MM.1S (cell line): ENCODE results near the gene TAF4B.

Source experiments
- DNase-seq: peaks from one replicate; pipeline ENCODE4 v3.0.0-alpha.2; 2015
- H2AFZ ChIP-seq: fragments of 300-600 bp; sonication (generic); 2 replicates; pipeline ENCODE4 v1.6.0; 2016; ENCODE audit warnings: antibody characterized with exemption, low read length
- H3F3A ChIP-seq: fragments of 300-600 bp; sonication (generic); 2 replicates; pipeline ENCODE4 v1.6.1; 2016; ENCODE audit warnings: mild to moderate bottlenecking, antibody characterized with exemption, low read length, moderate library complexity, mixed read lengths; ENCODE audit not compliant: insufficient read depth
- H3K27ac ChIP-seq: fragments of 300-600 bp; sonication (generic); 2 replicates; pipeline ENCODE4 v1.5.1; 2016; ENCODE audit warnings: mild to moderate bottlenecking, low read length
- H3K27me3 ChIP-seq: fragments of 300-600 bp; sonication (generic); replicated peaks from 2 replicates; pipeline ENCODE4 v1.6.0; 2016; ENCODE audit warnings: low read length; ENCODE audit not compliant: insufficient read depth
- H3K36me3 ChIP-seq: fragments of 300-600 bp; sonication (generic); replicated peaks from 2 replicates; pipeline ENCODE4 v1.6.1; 2016; ENCODE audit warnings: mild to moderate bottlenecking, low read length, mixed read lengths; ENCODE audit not compliant: insufficient read depth
- H3K4me1 ChIP-seq: fragments of 300-600 bp; sonication (generic); 2 replicates; pipeline ENCODE4 v1.6.1; 2016; ENCODE audit warnings: low read length, mixed read lengths
- H3K4me2 ChIP-seq: fragments of 300-600 bp; sonication (generic); 2 replicates; pipeline ENCODE4 v1.6.0; 2016; ENCODE audit warnings: low read depth, low read length
- H3K4me3 ChIP-seq: fragments of 300-600 bp; sonication (generic); 2 replicates; pipeline ENCODE4 v1.5.1; 2016; ENCODE audit warnings: low read length, mixed read lengths
- H3K79me2 ChIP-seq: fragments of 300-600 bp; sonication (generic); 2 replicates; pipeline ENCODE4 v1.6.1; 2016; ENCODE audit warnings: mixed run types, low read length, mixed read lengths
- H3K9ac ChIP-seq: fragments of 300-600 bp; sonication (generic); 2 replicates; pipeline ENCODE4 v1.6.1; 2016; ENCODE audit warnings: low read length, mixed read lengths
- H3K9me2 ChIP-seq: fragments of 300-600 bp; sonication (generic); replicated peaks from 2 replicates; pipeline ENCODE4 v1.6.1; 2016; ENCODE audit warnings: mild to moderate bottlenecking, low read length, mixed read lengths; ENCODE audit not compliant: insufficient read depth
- H3K9me3 ChIP-seq: fragments of 300-600 bp; sonication (generic); replicated peaks from 2 replicates; pipeline ENCODE4 v1.6.1; 2016; ENCODE audit warnings: mild to moderate bottlenecking, low read length, mixed read lengths; ENCODE audit not compliant: insufficient read depth
- H4K20me1 ChIP-seq: fragments of 300-600 bp; sonication (generic); 2 replicates; pipeline ENCODE4 v1.6.1; 2016; ENCODE audit warnings: mild to moderate bottlenecking, low read length, moderate library complexity, mixed read lengths; ENCODE audit not compliant: insufficient read depth
- EZH2 ChIP-seq: fragments of 300-600 bp; sonication (generic); optimal IDR thresholded peaks from 2 replicates; pipeline ENCODE3; 2017; ENCODE audit warnings: low read depth, mild to moderate bottlenecking, antibody characterized with exemption, low read length, mixed read lengths
- EZH2phosphoT487 ChIP-seq: fragments of 300-600 bp; sonication (generic); IDR thresholded peaks from 2 replicates; pipeline ENCODE4 v1.6.1; 2018; ENCODE audit warnings: antibody characterized with exemption, low read length
- TF ChIP-seq, protein P1 (sequence below): fragments of 300-600 bp; sonication (generic); IDR thresholded peaks from 2 replicates; pipeline ENCODE4 v1.5.1; 2016; ENCODE audit warnings: antibody characterized with exemption, low read length, mixed read lengths

Gene TAF4B

DNA sequence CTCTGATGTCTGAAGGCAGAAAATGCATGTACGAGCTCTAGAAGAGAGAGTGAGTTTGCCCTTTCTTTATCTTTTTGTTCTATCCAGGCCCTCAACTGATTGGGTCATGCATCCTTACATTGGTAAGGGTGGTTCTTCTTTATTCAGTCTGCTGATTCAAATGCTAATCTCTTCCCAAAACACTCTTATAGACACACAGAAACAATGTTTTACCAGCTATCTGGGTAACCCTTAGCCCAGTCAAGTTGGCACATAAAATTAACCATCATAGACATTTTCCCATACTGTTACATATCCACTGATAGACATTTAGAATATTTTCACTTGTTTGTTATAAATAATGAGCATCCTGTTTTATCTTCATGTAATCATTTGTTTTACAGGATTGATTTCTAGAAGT is 141.2 kb downstream of the TAF4B start:
- Histone ChIP-seq H3K36me3 (no peaks in the 10 kb centered on the region; the same call in 1 of the 2 replicates), H3K9me3 (no peaks in the 10 kb centered on the region), H3F3A (no peaks in the 10 kb centered on the region), H2AFZ (no peak overlapping the region), H3K4me2 (no peak overlapping the region), H3K9me2 (no peaks in the 10 kb centered on the region), H3K4me1 (no peaks in the 10 kb centered on the region), H3K79me2 (no peaks in the 10 kb centered on the region), H3K4me3 (no peak overlapping the region), H4K20me1 (no peaks in the 10 kb centered on the region), H3K27me3 (no peaks in the 10 kb centered on the region), H3K27ac (no peak overlapping the region), H3K9ac (no peak overlapping the region)
- TF ChIP-seq, protein P1, sequence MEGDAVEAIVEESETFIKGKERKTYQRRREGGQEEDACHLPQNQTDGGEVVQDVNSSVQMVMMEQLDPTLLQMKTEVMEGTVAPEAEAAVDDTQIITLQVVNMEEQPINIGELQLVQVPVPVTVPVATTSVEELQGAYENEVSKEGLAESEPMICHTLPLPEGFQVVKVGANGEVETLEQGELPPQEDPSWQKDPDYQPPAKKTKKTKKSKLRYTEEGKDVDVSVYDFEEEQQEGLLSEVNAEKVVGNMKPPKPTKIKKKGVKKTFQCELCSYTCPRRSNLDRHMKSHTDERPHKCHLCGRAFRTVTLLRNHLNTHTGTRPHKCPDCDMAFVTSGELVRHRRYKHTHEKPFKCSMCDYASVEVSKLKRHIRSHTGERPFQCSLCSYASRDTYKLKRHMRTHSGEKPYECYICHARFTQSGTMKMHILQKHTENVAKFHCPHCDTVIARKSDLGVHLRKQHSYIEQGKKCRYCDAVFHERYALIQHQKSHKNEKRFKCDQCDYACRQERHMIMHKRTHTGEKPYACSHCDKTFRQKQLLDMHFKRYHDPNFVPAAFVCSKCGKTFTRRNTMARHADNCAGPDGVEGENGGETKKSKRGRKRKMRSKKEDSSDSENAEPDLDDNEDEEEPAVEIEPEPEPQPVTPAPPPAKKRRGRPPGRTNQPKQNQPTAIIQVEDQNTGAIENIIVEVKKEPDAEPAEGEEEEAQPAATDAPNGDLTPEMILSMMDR = no peak
- TF ChIP-seq EZH2phosphoT487 = no peak
- TF ChIP-seq EZH2 = no peak
- DNase-seq = no peak

DNA sequence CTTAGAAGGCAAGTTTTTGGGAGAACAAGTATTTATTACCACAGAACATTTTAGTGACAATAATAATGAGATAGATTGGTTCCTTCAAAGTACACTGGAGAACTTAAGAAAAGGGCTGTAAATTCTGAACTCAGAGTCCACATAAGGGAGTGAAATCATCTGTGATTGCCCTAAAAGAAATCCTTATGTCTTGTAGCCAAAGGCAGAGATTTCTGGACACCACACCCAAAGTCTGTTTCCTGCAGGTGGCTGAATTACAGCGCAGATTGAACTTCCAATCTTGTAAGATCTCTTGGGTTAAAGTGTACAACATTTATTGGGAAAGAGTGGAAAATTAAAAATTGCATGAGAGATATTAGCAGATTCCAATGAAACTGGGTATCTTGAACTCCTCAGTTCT is 143.8 kb downstream of the TAF4B start:
- Histone ChIP-seq H3K9me2 (no peaks in the 10 kb centered on the region), H3K4me1 (no peaks in the 10 kb centered on the region), H2AFZ (no peak overlapping the region), H3K9ac (no peak overlapping the region), H3K9me3 (no peaks in the 10 kb centered on the region), H4K20me1 (no peaks in the 10 kb centered on the region), H3K27me3 (no peaks in the 10 kb centered on the region), H3K79me2 (no peaks in the 10 kb centered on the region), H3K4me2 (no peak overlapping the region), H3K4me3 (no peak overlapping the region), H3K27ac (no peak overlapping the region), H3F3A (no peaks in the 10 kb centered on the region), H3K36me3 (no peaks in the 10 kb centered on the region; the same call in 1 of the 2 replicates)
- DNase-seq = no peak
- TF ChIP-seq EZH2phosphoT487 (no peak), EZH2 (no peak)
- TF ChIP-seq, protein P1 = no peak

DNA sequence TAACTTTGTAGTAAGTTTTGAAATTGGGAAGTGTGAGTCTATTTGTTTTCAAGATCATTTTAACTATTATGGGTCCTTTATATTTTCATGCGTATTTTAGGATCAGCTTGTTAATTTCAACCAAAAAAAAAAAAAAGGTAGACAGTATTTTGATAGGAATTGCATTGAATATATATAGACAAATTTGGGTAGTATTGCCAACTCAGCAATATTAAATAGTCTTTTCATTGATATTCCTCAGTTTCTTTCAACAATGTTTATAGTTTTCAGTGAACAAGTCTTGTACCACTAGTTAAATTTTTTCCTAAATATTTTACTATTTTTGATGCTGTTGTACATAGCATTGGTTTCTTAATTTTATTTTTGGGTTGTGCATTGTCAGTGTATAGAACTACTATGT is 149.9 kb downstream of the TAF4B start:
- no peak overlapping the region for H2AFZ ChIP-seq
- no peaks in the 10 kb centered on the region for H3K36me3 ChIP-seq
- H3K27me3 ChIP-seq = no peaks in the 10 kb centered on the region
- no peak overlapping the region for H3K4me3 ChIP-seq
- no peaks in the 10 kb centered on the region for H3F3A ChIP-seq
- no peaks in the 10 kb centered on the region for H3K4me1 ChIP-seq
- H3K27ac ChIP-seq = no peak overlapping the region
- DNase-seq = no peak
- TF ChIP-seq EZH2phosphoT487 (no peak), EZH2 (no peak)
- TF ChIP-seq, protein P1 = no peak
- no peaks in the 10 kb centered on the region for H3K9me2 ChIP-seq
- no peaks in the 10 kb centered on the region for H4K20me1 ChIP-seq
- H3K9me3 ChIP-seq = no peaks in the 10 kb centered on the region
- no peak overlapping the region for H3K4me2 ChIP-seq
- H3K79me2 ChIP-seq = no peaks in the 10 kb centered on the region
- H3K9ac ChIP-seq = no peak overlapping the region
